ENCODE results near the gene PAX5.

Gene PAX5

DNA sequence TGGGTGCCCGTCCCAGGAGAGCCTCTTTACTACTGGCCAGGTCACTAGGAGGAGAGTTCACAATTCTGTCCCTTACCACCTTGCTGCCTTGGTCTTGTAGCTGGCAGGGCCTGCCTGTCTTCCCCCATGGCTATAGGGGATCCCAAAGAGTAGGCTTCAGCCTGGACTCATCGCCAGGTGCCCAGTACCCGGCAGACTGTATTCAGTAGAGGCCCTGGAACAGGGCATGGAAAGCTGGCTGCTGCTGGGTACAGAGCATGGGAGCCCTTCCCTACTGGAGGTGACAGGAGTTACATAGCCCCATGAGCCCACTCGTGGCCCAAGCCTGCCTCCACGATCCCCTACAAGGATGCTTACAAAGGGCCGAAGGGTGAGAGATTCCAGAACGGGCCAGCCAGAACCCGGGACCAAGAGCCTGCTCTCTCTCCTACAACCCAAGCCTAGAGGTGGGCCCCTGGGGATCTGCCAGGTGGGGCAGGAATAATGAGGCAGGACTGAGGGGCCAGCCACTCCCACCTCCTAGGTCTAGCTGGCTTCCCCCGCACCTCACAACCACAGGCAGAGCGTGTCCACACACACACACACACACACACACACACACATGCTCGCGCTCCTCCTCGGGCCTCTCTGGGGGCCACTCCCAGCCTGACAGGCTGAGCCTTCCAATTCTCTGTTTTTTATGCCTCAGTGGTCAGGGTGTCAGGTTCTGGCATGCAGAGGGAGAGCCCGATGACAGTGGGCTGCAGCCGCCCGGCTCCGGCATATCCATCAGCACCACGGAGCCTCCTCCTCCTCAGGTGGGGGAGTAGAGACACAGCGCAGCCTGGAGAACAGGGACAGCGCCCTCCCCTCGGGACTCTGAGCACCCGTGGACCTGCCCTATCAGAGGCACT lies 186.0 kb downstream of the PAX5 start (continued):
- TF ChIP-seq ZNF701 (tag by site-specific recombination; IDR thresholded peaks at IDR 0.05) (no peak), ZNF585B (tag by site-specific recombination; IDR thresholded peaks at IDR 0.05) (no peak), YY1 (tag by site-specific recombination; IDR thresholded peaks at IDR 0.05) (no peak), OVOL3 (tag by site-specific recombination; IDR thresholded peaks at IDR 0.05) (no peak), ZNF792 (tag by site-specific recombination; IDR thresholded peaks at IDR 0.05) (no peak), GLIS1 (tag by site-specific recombination; IDR thresholded peaks at IDR 0.05) (no peak; the same call in 1 of the 2 replicates), ZNF529 (tag by site-specific recombination; IDR thresholded peaks at IDR 0.05; ENCODE audit: insufficient replicate concordance) (no peak), ZNF596 (tag by site-specific recombination; IDR thresholded peaks at IDR 0.05) (no peak), ZNF621 (tag by site-specific recombination; IDR thresholded peaks at IDR 0.05) (no peak), ZNF184 (tag by site-specific recombination; IDR thresholded peaks at IDR 0.05) (no peak)
- TF ChIP-seq, protein P1, sequence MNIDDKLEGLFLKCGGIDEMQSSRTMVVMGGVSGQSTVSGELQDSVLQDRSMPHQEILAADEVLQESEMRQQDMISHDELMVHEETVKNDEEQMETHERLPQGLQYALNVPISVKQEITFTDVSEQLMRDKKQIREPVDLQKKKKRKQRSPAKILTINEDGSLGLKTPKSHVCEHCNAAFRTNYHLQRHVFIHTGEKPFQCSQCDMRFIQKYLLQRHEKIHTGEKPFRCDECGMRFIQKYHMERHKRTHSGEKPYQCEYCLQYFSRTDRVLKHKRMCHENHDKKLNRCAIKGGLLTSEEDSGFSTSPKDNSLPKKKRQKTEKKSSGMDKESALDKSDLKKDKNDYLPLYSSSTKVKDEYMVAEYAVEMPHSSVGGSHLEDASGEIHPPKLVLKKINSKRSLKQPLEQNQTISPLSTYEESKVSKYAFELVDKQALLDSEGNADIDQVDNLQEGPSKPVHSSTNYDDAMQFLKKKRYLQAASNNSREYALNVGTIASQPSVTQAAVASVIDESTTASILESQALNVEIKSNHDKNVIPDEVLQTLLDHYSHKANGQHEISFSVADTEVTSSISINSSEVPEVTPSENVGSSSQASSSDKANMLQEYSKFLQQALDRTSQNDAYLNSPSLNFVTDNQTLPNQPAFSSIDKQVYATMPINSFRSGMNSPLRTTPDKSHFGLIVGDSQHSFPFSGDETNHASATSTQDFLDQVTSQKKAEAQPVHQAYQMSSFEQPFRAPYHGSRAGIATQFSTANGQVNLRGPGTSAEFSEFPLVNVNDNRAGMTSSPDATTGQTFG (tag by site-specific recombination; IDR thresholded peaks at IDR 0.05; ENCODE audit: borderline replicate concordance): no peak

DNA sequence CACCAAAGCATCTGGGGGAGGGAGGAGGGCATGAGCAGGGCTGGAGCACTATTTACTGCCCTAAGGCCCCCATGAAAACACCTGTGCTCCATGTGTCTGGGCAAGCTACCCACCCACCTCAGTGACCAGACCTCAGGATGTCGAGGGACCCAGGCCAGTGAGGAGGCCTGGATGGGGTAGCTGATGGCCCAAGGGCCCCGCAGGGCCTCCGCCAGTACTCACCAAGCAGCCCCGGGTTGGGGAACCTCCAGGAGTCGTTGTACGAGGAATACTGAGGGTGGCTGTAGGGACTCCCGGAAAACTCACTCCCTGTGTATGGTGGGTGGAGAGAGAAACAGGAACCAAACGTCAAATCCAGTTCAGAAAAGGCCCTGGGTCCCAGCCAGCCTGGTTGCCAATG lies 187.4 kb downstream of the PAX5 start:
- Histone ChIP-seq H3K27ac (ENCODE audit: extremely low read depth, low read depth, low read length) (no peak overlapping the region), H3K4me3 (ENCODE audit: low read depth, low read length) (no peak overlapping the region), H3K36me3 (ENCODE audit: control insufficient read depth in 2 of 2, insufficient read depth in 1 of 2, low read length in 2 of 2) (no peaks in the 10 kb centered on the region), H3K9me3 (ENCODE audit: control insufficient read depth, insufficient read depth, low read depth, low read length) (no peaks in the 10 kb centered on the region), H3K4me1 (ENCODE audit: control insufficient read depth, insufficient read depth, low read length) (no peaks in the 10 kb centered on the region)
- POLR2A ChIA-PET: no interaction called here
- CTCF ChIA-PET: no interaction called here
- TF ChIP-seq, protein P2, sequence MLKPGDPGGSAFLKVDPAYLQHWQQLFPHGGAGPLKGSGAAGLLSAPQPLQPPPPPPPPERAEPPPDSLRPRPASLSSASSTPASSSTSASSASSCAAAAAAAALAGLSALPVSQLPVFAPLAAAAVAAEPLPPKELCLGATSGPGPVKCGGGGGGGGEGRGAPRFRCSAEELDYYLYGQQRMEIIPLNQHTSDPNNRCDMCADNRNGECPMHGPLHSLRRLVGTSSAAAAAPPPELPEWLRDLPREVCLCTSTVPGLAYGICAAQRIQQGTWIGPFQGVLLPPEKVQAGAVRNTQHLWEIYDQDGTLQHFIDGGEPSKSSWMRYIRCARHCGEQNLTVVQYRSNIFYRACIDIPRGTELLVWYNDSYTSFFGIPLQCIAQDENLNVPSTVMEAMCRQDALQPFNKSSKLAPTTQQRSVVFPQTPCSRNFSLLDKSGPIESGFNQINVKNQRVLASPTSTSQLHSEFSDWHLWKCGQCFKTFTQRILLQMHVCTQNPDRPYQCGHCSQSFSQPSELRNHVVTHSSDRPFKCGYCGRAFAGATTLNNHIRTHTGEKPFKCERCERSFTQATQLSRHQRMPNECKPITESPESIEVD (tag by site-specific recombination; IDR thresholded peaks at IDR 0.05): no peak
- no peak for TF ChIP-seq ZNF677 (tag by site-specific recombination; IDR thresholded peaks at IDR 0.05)
- no peak for TF ChIP-seq BCL11A (tag by site-specific recombination; IDR thresholded peaks at IDR 0.05; ENCODE audit: low read depth)
- no peak for TF ChIP-seq ZNF16 (tag by site-specific recombination; IDR thresholded peaks at IDR 0.05; ENCODE audit: low read depth)
- TF ChIP-seq ZNF624 (tag by site-specific recombination; IDR thresholded peaks at IDR 0.05): no peak
- TF ChIP-seq, protein P3, sequence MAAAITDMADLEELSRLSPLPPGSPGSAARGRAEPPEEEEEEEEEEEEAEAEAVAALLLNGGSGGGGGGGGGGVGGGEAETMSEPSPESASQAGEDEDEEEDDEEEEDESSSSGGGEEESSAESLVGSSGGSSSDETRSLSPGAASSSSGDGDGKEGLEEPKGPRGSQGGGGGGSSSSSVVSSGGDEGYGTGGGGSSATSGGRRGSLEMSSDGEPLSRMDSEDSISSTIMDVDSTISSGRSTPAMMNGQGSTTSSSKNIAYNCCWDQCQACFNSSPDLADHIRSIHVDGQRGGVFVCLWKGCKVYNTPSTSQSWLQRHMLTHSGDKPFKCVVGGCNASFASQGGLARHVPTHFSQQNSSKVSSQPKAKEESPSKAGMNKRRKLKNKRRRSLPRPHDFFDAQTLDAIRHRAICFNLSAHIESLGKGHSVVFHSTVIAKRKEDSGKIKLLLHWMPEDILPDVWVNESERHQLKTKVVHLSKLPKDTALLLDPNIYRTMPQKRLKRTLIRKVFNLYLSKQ (tag by site-specific recombination; IDR thresholded peaks at IDR 0.05; ENCODE audit: borderline replicate concordance): no peak
- no peak for TF ChIP-seq ZNF2 (tag by site-specific recombination; IDR thresholded peaks at IDR 0.05)
- no peak for TF ChIP-seq ZEB2 (tag by site-specific recombination; IDR thresholded peaks at IDR 0.05)
- no peak for TF ChIP-seq ZNF548 (tag by site-specific recombination; IDR thresholded peaks at IDR 0.05)
- TF ChIP-seq, protein P4, sequence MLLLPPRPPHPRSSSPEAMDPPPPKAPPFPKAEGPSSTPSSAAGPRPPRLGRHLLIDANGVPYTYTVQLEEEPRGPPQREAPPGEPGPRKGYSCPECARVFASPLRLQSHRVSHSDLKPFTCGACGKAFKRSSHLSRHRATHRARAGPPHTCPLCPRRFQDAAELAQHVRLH (tag by site-specific recombination; IDR thresholded peaks at IDR 0.05): no peak
- TF ChIP-seq, protein P5, sequence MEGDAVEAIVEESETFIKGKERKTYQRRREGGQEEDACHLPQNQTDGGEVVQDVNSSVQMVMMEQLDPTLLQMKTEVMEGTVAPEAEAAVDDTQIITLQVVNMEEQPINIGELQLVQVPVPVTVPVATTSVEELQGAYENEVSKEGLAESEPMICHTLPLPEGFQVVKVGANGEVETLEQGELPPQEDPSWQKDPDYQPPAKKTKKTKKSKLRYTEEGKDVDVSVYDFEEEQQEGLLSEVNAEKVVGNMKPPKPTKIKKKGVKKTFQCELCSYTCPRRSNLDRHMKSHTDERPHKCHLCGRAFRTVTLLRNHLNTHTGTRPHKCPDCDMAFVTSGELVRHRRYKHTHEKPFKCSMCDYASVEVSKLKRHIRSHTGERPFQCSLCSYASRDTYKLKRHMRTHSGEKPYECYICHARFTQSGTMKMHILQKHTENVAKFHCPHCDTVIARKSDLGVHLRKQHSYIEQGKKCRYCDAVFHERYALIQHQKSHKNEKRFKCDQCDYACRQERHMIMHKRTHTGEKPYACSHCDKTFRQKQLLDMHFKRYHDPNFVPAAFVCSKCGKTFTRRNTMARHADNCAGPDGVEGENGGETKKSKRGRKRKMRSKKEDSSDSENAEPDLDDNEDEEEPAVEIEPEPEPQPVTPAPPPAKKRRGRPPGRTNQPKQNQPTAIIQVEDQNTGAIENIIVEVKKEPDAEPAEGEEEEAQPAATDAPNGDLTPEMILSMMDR (tag by site-specific recombination; IDR thresholded peaks at IDR 0.05): no peak
- TF ChIP-seq HOXD13 (CRISPR knock-in tag; IDR thresholded peaks at IDR 0.05; ENCODE audit: borderline replicate concordance): no peak
- no peak for TF ChIP-seq ZNF791 (tag by site-specific recombination; IDR thresholded peaks at IDR 0.05)
- TF ChIP-seq MEIS1 (CRISPR knock-in tag; IDR thresholded peaks at IDR 0.05; ENCODE audit: borderline replicate concordance): no peak
- TF ChIP-seq, protein P6, sequence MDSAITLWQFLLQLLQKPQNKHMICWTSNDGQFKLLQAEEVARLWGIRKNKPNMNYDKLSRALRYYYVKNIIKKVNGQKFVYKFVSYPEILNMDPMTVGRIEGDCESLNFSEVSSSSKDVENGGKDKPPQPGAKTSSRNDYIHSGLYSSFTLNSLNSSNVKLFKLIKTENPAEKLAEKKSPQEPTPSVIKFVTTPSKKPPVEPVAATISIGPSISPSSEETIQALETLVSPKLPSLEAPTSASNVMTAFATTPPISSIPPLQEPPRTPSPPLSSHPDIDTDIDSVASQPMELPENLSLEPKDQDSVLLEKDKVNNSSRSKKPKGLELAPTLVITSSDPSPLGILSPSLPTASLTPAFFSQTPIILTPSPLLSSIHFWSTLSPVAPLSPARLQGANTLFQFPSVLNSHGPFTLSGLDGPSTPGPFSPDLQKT (IDR thresholded peaks at IDR 0.05; ENCODE audit: borderline replicate concordance, low read depth, low read length): no peak
- no peak for TF ChIP-seq TCF7L2 (IDR thresholded peaks at IDR 0.05; ENCODE audit: borderline replicate concordance, low read depth, low read length)

Measured in HEK293 (cell line).